ENCODE measurements around the gene SLCO4A1. TPM values are rescaled to one million over a fixed set of nuclear protein-coding genes. Genes with fewer than 3 reads are reported as not detected.
A peak's percentile ranks its signal among the peaks of the same experiment; 100 is the strongest.
"Not testable (repeated sequence)": the region's sequence is repeated elsewhere in the genome, so short reads cannot be mapped to it uniquely, and the experiment has no call there.

SLCO4A1 gene
- total RNA-seq, 2 experiments from 2014 or later = 57.5 to 61.9 TPM

DNA sequence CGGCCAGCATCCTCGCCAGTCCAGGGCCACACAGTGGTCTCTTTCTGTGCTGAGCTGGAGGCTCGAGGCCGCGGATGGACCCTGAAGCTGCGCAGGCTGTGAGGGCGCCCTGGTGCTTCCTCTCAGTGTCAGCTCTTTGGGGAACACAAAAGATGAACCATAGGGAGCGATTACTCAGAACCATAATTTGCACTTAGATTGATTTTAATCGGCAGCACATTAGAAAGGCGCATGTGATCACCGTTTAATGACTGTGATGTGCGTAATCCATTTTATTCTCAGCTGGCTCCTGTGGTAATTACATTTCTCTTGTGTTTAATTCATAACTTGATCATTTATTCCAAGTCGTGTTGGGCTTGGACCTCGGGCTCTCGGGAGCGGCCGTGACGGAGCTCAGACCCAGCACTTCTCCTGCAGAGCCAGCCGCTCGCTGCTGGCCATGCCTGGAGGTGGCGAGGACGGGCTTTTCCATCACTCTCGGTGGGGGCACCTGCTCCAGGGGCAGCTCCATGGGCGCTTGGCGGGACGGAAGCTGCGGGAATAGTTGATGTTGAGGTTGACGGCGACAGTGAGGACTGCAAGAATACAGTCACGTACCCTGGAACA, 40.7 kb downstream of the SLCO4A1 start:
- Mint-ChIP-seq H3K27me3 (peaks cover 5% of the 10 kb centered on the region), H3K36me3 (peaks cover 16% of the 10 kb centered on the region), H3K27ac (no peak overlapping the region), H3K4me1 (peaks cover 21% of the 10 kb centered on the region), H3K4me3 (no peak overlapping the region), H3K9me3 (peaks cover 2% of the 10 kb centered on the region)
- no peak for DNase-seq
- POLR2A ChIA-PET = no interaction called here
- ATAC-seq (ENCODE audit: low read depth) = no peak

DNA sequence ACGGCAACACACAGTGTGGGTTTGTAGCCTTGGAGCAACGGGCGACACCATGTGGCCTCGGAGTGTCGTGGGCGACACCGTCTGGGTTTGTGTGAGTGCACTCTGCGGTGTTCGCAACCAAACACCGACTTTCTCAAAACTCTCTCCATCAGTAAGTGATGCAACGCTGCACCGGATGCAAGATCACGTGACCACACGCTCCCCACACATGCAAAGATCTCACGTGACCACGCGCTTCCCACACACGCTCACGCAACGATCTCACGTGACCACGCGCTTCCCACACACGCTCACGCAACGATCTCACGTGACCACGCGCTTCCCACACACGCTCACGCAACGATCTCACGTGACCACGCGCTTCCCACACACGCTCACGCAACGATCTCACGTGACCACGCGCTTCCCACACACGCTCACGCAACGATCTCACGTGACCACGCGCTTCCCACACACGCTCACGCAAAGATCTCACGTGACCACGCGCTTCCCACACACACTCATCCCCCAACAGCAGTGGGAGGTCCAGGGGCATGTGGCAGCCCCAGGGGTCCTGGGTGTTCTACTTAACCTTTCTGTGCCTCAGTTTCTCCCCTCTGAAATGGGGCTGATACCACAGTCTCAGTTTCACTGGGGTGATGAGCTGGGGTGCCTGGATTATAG, 41.5 kb downstream of the SLCO4A1 start:
- Mint-ChIP-seq H3K4me1 (peaks cover 15% of the 10 kb centered on the region), H3K36me3 (peaks cover 16% of the 10 kb centered on the region)
- POLR2A ChIA-PET; H3K27me3 Mint-ChIP-seq; H3K4me3 Mint-ChIP-seq; H3K27ac Mint-ChIP-seq; DNase-seq; H3K9me3 Mint-ChIP-seq; ATAC-seq (ENCODE audit: low read depth): not testable (repeated sequence)

DNA sequence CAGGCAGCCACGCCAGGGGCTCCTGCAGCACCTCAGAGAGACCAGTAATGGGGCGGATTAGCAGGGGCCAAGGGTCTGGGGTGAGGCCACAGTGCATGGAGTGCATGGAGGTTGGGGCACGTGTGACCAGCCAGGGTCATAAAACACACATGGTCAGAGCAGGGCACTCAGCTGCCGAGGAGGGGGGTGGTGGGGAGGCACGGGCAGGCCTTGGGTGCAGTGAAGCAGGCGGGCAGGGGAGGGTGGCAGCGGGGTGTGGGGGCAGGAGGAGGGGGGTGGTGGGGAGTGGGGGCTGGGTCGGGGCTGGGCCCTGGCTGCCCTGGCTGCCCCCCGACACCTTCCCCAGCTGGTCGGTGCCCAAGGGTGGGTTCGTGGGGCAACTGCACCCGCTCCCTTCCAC, 42.7 kb downstream of the SLCO4A1 start:
- Mint-ChIP-seq H3K4me3 (no peak overlapping the region), H3K27ac (no peak overlapping the region), H3K4me1 (peaks cover 10% of the 10 kb centered on the region), H3K9me3 (peaks cover 2% of the 10 kb centered on the region), H3K27me3 (peaks cover 5% of the 10 kb centered on the region), H3K36me3 (peaks cover 13% of the 10 kb centered on the region)
- POLR2A ChIA-PET = no interaction called here
- ATAC-seq (ENCODE audit: low read depth) = no peak
- DNase-seq = no peak

DNA sequence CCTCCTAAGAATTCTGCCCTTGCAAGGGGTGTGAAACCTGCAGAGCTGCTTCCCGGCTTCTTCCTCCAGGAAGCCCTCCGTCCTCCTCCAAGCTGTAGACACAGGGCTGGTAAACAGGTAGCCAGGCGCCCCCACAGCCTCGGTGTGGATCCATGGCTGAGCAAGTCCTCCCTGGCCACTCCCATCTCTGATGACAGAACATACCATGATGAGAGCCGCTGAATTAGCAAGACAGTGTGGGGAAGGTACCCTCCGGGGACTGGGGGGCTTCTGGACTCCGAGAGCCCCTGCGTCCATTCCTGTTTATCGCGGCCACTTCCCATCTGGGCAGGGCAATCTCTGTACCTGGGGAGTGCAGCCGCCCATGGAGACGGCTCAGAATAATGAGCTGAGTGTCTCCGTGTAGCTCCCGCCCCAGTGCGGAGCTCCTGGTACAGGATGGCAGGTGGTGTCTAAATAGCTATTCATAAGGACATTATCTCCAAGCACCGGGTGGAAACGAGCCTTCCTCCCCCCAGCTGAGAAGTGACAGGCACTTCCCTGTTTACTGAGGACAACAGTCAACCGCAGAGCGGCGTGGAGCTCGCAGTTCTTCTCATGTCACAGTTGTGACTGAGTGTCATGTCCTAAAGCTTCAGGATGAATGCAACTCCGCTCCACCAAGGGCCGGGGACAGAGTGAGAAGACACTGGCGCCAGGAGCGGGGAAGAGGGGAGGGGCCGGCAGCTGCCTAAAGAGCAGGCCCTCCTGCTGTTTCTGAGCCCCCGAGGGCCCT, 43.7 kb downstream of the SLCO4A1 start:
- H3K27me3 Mint-ChIP-seq = peaks cover 5% of the 10 kb centered on the region
- DNase-seq (no peak), ATAC-seq (ENCODE audit: low read depth) (peak; percentile 65)
- H3K9me3 Mint-ChIP-seq = no peaks in the 10 kb centered on the region
- H3K4me1 Mint-ChIP-seq = peaks cover 10% of the 10 kb centered on the region
- H3K36me3 Mint-ChIP-seq = peaks cover 3% of the 10 kb centered on the region
- peak overlapping the region; percentile 51 for H3K4me3 Mint-ChIP-seq
- peak overlapping the region; percentile 60 for H3K27ac Mint-ChIP-seq
- POLR2A ChIA-PET = interaction anchor here (0.7 to 1.2 kb wide), 2 partner anchors 34 to 79 kb away, joined by 3 to 6 read pairs; no protein-coding TSS in a partner anchor

DNA sequence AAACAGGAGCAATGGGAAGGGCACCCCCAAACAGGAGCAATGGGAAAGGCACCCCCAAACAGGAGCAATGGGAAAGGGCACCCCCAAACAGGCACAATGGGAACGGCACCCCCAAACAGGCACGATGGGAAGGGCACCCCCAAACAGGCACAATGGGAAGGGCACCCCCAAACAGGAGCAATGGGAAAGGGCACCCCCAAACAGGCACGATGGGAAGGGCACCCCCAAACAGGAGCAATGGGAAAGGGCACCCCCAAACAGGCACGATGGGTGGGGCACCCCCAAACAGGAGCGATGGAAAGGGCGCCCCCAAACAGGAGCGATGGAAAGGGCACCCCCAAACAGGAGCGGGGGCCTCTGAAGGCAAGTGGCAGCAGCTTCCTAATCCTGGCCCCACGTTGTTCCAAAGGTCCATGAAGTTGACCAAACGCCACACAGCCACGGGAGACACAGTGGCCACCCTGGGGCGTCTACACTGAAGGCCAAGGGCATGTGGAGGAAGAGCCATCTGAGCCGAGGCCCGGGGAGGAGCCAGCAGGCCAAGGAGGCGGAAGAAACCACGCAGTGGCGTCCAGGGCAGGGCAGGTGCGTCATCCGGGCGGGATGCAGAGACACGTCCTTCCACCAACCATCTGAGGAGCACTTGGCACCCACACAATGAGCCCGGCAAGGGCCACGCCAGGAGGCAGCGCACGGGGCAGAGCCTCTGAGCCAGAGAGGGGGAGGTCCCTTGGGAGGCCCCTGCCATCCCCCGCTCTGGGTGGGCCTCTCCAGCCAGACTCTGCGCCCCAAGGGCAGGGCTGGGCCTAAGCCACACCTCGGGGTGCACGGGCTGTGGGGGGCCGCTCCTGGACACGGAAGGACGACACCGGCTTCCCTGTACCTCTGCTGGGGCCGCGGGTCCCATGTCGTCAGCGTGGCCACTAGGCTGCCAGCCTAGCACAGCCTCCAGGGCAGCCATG, 44.8 kb downstream of the SLCO4A1 start:
- no peak overlapping the region for H3K27ac Mint-ChIP-seq
- no peak for ATAC-seq (ENCODE audit: low read depth)
- POLR2A ChIA-PET = interaction anchor here (1.2 kb wide), 1 partner anchor 36 kb away, joined by 6 read pairs; no protein-coding TSS in a partner anchor
- peaks cover 5% of the 10 kb centered on the region for H3K27me3 Mint-ChIP-seq
- H3K9me3 Mint-ChIP-seq = no peaks in the 10 kb centered on the region
- H3K4me3 Mint-ChIP-seq = no peak overlapping the region
- peaks cover 10% of the 10 kb centered on the region for H3K4me1 Mint-ChIP-seq
- DNase-seq = no peak
- no peaks in the 10 kb centered on the region for H3K36me3 Mint-ChIP-seq

DNA sequence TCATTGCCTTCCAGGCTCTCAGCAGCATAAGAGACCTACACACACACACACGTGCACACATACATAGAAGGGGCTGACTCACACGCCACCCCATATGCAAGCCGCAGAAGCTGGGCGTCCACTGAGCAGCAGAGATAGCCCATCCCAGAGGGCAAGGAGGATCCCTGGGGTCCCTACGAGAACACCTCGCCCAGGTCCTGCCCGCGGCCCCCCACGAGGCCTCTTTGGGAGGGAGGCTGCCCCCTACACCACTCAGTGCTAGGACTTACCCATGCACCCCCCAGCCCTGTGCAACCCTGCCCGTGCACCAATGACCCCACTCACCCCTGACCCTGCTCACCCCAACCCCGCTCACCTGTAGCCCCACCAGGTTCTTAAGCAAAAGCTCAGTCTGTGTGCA, 45.8 kb downstream of the SLCO4A1 start:
- peaks cover 3% of the 10 kb centered on the region for H3K27me3 Mint-ChIP-seq
- H3K4me3 Mint-ChIP-seq = no peak overlapping the region
- POLR2A ChIA-PET = no interaction called here
- no peaks in the 10 kb centered on the region for H3K36me3 Mint-ChIP-seq
- peaks cover 10% of the 10 kb centered on the region for H3K4me1 Mint-ChIP-seq
- no peak overlapping the region for H3K27ac Mint-ChIP-seq
- H3K9me3 Mint-ChIP-seq = no peaks in the 10 kb centered on the region
- ATAC-seq (ENCODE audit: low read depth) (no peak), DNase-seq (no peak)

DNA sequence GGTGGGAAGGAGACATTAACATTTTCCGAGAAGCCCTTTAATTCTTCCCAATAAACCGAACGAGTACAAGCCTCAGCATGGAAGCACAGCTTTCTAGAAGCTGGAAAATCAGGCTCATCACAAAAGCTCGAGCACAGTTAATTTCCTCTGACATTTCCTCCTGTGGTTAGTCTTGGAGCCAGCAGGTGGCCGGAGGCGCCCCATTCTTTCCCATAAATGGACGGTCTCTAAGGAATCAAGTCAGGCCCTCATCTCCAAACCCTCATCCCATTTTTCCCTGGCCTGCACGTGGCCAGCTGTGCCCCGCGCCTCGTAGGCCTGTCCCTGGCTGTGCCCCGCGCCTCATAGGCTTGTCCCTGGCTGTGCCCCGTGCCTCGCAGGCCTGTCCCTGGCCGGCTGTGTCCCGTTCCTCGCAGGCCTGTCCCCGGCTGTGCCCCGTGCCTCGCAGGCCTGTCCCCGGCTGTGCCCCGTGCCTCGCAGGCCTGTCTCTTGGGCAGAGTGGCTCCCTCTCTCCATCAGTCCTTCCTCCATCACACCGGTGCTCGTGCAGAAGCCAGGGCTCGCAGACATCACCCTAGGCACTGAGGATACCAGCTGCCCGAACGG, 46.7 kb downstream of the SLCO4A1 start:
- Mint-ChIP-seq H3K4me1 (peaks cover 10% of the 10 kb centered on the region), H3K4me3 (no peak overlapping the region), H3K27ac (no peak overlapping the region), H3K27me3 (peaks cover 3% of the 10 kb centered on the region), H3K9me3 (no peaks in the 10 kb centered on the region), H3K36me3 (no peaks in the 10 kb centered on the region)
- DNase-seq (no peak), ATAC-seq (ENCODE audit: low read depth) (no peak)
- POLR2A ChIA-PET = no interaction called here

DNA sequence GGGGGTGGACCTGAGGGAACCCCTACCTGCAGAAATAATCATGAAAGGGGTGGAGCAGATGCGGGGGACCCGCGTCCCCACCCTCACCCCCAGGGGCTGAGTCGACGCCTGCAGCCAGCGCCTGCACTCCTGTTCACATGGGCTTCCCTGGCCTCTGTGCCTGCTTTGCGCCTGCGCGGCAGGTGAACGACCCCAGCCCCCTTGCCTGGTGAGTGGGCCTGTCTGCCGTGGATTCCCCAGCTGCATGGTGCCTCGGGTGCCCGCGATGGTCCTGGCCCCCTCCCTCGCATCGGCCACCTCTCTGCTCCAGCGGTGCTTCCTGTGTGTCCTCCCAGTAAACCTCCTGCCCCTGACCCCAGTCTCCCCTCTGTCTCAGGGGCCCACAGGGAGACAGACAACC, 47.6 kb downstream of the SLCO4A1 start:
- Mint-ChIP-seq H3K4me3 (no peak overlapping the region), H3K27ac (no peak overlapping the region), H3K9me3 (no peaks in the 10 kb centered on the region), H3K36me3 (no peaks in the 10 kb centered on the region), H3K4me1 (peaks cover 10% of the 10 kb centered on the region), H3K27me3 (peaks cover 3% of the 10 kb centered on the region)
- ATAC-seq (ENCODE audit: low read depth) (no peak), DNase-seq (no peak)
- POLR2A ChIA-PET = interaction anchor here (1.0 kb wide), 1 partner anchor 47 kb away, joined by 3 read pairs; the partner anchor contains the start of gene SLCO4A1

DNA sequence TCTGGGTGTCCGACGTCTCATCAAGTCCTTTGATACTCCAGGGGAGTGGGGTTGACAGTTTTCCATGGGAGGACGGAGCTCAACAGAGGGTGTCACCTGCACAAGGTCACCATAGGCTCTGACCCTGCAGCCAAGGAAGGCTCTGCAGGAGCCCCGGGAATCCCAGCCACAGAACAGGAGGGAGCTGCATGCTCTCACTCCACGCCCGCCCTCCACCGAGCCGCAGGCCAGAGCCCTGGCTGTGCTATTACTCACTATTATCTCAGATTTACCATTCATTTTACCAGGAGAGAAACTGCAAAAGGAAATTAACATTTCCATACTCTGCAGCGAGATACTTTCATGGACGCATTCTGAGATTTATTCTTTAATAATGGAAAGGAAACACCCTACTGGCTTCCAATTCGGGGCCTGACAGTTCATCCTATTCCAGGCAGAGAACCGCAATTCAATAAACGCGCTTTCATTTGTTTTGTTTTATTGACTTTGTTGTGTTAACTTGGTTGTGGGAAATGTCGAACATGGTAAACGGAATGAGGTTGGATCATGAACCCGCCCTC, 48.0 kb downstream of the SLCO4A1 start:
- H3K27ac Mint-ChIP-seq = no peak overlapping the region
- peaks cover 2% of the 10 kb centered on the region for H3K27me3 Mint-ChIP-seq
- ATAC-seq (ENCODE audit: low read depth) (no peak), DNase-seq (no peak)
- H3K36me3 Mint-ChIP-seq = no peaks in the 10 kb centered on the region
- H3K4me3 Mint-ChIP-seq = no peak overlapping the region
- H3K4me1 Mint-ChIP-seq = peaks cover 9% of the 10 kb centered on the region
- POLR2A ChIA-PET = interaction anchor here (1.0 kb wide), 1 partner anchor 48 kb away, joined by 3 read pairs; the partner anchor contains the start of gene SLCO4A1
- H3K9me3 Mint-ChIP-seq = no peaks in the 10 kb centered on the region

DNA sequence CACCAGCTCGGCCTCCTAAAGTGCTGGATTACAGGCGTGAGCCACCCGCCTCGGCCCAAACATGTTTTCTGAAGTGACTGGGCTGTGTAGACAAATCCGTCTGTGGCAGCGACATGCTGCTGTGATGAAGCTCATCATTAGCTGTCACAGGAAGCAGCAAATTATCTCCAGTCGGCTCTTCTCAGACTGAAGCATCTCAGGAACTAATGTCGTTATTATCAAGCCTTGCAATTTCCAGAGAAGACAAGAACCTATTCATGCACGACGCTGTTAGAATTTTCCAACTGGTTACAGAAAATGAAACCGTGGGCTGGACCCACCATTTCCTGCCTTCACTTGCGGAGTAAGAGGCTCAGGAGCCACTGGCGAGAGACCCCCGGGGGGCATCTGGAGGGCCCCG, 49.2 kb downstream of the SLCO4A1 start:
- Mint-ChIP-seq H3K9me3 (no peaks in the 10 kb centered on the region), H3K27ac (no peak overlapping the region), H3K4me3 (no peak overlapping the region), H3K36me3 (no peaks in the 10 kb centered on the region), H3K27me3 (no peaks in the 10 kb centered on the region), H3K4me1 (peaks cover 6% of the 10 kb centered on the region)
- ATAC-seq (ENCODE audit: low read depth) = no peak
- no peak for DNase-seq
- POLR2A ChIA-PET = no interaction called here

DNA sequence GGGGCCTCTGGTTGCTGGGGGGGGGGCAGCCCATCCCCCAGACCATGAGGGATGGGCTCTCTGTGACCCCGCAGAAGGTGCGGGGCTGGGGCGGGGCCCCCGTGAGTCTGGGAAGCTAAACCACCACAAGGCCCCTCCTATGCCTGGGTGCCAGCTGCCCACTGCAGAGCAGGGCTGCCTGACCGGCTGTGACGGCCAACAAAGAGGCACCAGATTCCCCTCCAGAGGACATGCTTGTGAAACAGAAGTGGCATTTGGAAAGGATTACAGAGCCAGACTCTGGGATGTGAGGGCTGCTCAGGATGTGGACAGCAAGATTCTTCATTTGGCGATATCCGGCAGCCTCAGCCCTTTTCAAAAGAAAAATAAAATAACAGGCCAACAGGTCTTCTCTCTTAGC, 49.9 kb downstream of the SLCO4A1 start:
- peaks cover 2% of the 10 kb centered on the region for H3K27me3 Mint-ChIP-seq
- H3K27ac Mint-ChIP-seq = no peak overlapping the region
- H3K4me3 Mint-ChIP-seq = no peak overlapping the region
- ATAC-seq (ENCODE audit: low read depth) = no peak
- H3K9me3 Mint-ChIP-seq = no peaks in the 10 kb centered on the region
- H3K36me3 Mint-ChIP-seq = no peaks in the 10 kb centered on the region
- peaks cover 4% of the 10 kb centered on the region for H3K4me1 Mint-ChIP-seq
- POLR2A ChIA-PET = no interaction called here
- DNase-seq = no peak

DNA sequence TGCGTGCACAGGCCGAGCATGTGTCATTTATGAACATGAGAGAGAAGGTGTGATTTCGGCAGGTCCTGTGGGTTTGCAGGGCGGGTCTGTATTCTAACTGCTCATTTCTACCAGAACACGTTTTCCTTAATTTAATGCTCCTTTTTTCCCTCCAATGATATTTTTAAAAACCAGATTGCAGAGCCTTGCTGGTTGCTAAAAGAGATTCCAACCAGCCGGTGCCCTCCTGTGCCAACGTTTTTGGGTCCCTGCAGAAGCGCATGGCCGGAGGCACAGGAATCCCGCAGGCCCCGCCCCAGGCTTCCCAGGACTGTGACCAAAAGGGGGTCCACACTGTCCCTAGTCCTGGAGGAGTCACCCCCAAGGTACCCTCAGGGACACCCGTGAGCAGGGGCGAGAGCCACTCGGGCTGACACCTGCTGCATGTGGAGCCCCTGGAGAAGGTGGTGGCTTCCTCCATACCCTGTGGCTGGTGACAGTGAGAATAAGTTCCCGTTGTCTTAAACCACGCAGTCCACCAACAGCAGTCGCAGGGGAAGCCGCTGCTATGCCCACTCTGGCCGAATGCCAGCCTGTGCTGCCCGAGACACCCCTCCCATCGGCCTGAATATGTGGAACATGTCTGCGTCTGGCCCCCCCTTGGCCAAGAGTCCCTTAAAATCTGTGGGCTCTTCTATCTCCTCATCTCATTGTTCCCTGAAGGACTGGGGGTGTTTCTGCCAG, 50.7 kb downstream of the SLCO4A1 start:
- H3K36me3 Mint-ChIP-seq = no peaks in the 10 kb centered on the region
- no peaks in the 10 kb centered on the region for H3K9me3 Mint-ChIP-seq
- peaks cover 4% of the 10 kb centered on the region for H3K4me1 Mint-ChIP-seq
- H3K27ac Mint-ChIP-seq = no peak overlapping the region
- POLR2A ChIA-PET = no interaction called here
- no peak overlapping the region for H3K4me3 Mint-ChIP-seq
- peaks cover 2% of the 10 kb centered on the region for H3K27me3 Mint-ChIP-seq
- ATAC-seq (ENCODE audit: low read depth) (no peak), DNase-seq (no peak)
